ENCODE data around the gene SCML2.
"Not testable (repeated sequence)": the region's sequence is repeated elsewhere in the genome, so short reads cannot be mapped to it uniquely, and the experiment has no call there.

Gene SCML2

GRCh38 chrX:18271725-18272124, 82.8 kb downstream of the SCML2 start:
- DNase-seq (ENCODE audit: low read depth in 1 of 2, low spot score in 1 of 2) = no peak

DNA sequence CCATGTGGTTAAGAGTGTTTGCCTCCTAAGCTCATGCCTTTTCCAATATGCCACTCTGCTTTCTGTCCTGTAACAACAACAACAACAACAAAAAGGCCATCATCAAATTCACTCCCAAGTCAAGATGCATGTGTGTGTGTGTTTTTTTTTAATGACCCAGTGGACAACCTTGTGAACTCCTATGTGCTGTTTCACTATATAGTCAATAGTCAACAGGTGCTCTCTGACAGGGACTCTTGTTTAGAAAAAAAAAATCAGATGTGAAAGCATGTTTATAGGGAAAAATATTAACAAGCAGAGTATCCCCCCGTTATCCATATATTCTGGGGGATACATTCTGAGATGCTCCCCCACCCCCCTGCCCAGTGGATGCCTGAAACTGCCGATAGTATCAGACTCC, 83.2 kb downstream of the SCML2 start:
- DNase-seq (ENCODE audit: low read depth in 1 of 2, low spot score in 1 of 2) = no peak

GRCh38 chrX:18255059-18255458, 99.4 kb downstream of the SCML2 start:
- no peak for DNase-seq (ENCODE audit: low read depth in 1 of 2, low spot score in 1 of 2)

DNA sequence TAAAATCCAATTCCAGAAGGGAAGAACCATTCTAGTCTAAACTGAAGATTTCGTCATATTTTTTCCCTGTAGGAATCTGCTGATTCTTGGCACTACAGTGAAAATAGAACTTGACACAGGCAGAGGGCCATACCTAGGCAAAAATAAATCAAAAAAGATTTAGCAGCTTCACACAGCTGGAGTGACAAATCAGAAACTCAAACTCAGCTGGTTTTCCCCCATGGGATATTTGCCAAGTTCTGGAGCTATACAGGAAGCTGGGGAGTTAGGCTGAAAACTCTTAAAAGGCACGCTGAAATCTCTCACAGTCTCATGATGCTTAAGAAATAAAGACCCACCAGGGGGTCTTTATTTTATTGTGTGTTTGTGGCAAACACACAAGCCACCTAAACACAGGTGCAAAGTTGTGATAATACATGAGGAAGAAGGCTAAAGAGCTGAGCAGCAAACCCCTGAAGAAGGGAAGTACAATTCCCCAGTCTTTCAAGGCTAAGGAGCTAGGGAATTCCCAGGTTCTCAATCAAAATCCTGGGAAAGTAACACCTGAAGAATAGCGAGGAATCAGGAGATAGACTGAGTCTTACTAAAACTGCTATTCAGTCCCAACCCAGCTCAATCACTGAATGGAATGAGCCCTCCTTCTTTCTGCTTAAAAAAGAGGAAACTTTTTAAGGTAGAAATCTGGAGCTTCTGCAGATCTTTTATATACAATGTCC, 101.7 kb downstream of the SCML2 start:
- DNase-seq (ENCODE audit: low read depth in 1 of 2, low spot score in 1 of 2) = no peak

DNA sequence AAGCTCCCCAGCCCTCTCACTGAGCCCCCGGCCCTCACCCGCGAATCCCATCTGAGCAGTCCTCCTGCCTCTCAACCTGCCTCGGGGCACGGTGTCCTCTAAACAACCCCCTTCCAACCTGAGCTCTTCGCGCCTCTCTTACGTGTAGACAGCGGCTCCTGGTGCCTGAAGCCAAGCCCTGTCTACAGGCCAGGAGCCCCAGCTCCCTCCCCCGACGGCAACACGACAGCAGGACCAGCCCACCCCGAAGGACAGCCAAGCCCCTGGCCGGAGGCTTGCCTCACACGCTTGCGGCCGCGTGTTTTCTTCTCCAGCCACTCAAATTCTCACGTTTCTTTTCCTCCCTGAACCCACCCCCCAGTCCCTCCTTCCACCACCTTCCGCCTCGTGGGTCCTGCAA, 124.8 kb downstream of the SCML2 start:
- DNase-seq (ENCODE audit: low read depth in 1 of 2, low spot score in 1 of 2) = not testable (repeated sequence)

GRCh38 chrX:18228069-18228468, 126.4 kb downstream of the SCML2 start:
- DNase-seq (ENCODE audit: low read depth in 1 of 2, low spot score in 1 of 2) = no peak

GRCh38 chrX:18227458-18227857, 127.0 kb downstream of the SCML2 start:
- no peak for DNase-seq (ENCODE audit: low read depth in 1 of 2, low spot score in 1 of 2)

DNA sequence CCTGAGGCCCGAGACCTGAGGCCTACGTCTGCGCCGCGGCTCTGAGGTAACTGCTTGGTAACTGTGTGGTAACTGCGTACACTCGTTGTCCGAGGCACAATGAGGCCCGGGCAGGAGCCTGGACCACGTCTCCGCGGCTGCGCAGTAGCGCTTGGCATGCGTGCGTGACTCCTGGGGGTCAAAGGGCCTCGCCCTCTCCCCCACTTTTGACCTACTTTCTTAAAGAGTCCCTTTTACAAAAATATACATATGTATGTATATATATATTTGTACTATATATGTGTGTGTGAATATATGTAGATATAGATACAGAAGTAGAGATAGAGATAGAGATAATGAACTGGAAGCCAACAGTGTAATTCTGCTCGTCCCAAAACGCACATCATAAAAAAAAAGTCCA, 133.7 kb downstream of the SCML2 start, which contains the start of gene BEND2:
Gene BEND2, minus strand, starts transcription at position 101 of the 400 bp plus-strand sequence. CDS start 136 bp downstream, outside the sequence.
- no peak for DNase-seq (ENCODE audit: low read depth in 1 of 2, low spot score in 1 of 2)

- DNase-seq (ENCODE audit: low read depth in 1 of 2, low spot score in 1 of 2) = no peak
Observed at GRCh38 chrX:18210470-18210869, 144.0 kb downstream of the SCML2 start.

DNA sequence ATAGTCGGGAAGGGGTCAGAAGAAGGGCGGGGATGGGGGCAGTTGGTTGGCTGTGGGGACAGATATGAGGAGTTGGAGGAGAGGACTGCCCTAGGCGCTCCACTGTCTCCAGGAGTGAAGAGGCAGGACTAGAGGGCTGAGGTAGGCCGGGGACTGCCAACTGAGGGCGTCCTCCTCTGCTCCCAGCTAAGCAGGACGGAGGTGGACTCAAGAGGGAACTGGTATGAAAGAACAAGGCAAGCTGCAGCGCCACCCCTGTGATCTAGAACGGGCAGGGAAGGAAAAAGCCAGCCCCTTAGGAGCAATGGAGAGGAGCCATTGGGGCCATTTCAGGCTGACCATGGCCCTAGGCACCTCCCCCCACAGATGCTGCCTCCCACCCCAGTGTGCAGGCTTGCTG, 147.8 kb downstream of the SCML2 start:
- DNase-seq (ENCODE audit: low read depth in 1 of 2, low spot score in 1 of 2) = no peak

- DNase-seq (ENCODE audit: low read depth in 1 of 2, low spot score in 1 of 2) = no peak
Observed at GRCh38 chrX:18203631-18204030, 150.9 kb downstream of the SCML2 start.

DNA sequence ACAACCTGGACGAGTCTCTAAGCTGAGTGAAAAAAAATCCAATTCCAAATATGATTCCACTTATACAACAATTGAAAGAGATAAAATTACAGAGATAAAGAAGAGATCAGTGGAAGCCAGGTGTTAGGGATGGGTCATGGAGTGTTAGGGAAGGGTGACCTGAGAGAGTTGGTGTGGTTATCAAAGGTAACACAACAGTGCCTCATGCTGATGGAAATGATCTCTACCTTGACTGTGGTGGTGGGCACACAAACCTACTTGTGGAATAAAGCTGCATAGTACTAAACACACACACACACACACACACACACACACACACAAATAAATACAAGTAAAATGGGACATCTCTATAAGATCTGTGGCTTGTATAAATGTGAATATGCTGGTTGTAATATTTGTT, 159.8 kb downstream of the SCML2 start:
- no peak for DNase-seq (ENCODE audit: low read depth in 1 of 2, low spot score in 1 of 2)

All from stimulated activated CD4-positive, alpha-beta T cell treated with anti-CD3 and anti-CD28 coated beads, Interleukin-15, amount 100 ng/mL, for 1 hour (primary cell).